WTC11 (cell line): Measurements from ENCODE around the gene CMTM7.

Experiments
- ATF1 ChIP-seq: sonication (generic); formaldehyde crosslinking; IDR thresholded peaks from 2 replicates; pipeline ENCODE4 v1.8.1; 2023; ENCODE audit warnings: mild to moderate bottlenecking, moderate library complexity, missing genetic modification reagents
- CTCF ChIP-seq: fragments of 200-600 bp; IDR thresholded peaks from 2 replicates; pipeline ENCODE4 v1.8.0; 2022; ENCODE audit warnings: antibody characterized with exemption
- FOXP4 ChIP-seq: sonication (generic); formaldehyde crosslinking; IDR thresholded peaks from 2 replicates; pipeline ENCODE4 v1.8.0; 2022; ENCODE audit warnings: mild to moderate bottlenecking, missing genetic modification reagents
- KAT7 ChIP-seq: sonication (generic); formaldehyde crosslinking; IDR thresholded peaks from 2 replicates; pipeline ENCODE4 v1.8.1; 2023; ENCODE audit warnings: missing genetic modification reagents, mild to moderate bottlenecking, borderline replicate concordance
- MXD4 ChIP-seq: fragments of 250-450 bp; sonication (Bioruptor Pico); IDR thresholded peaks from 2 replicates; pipeline ENCODE4 v1.8.0; 2021; ENCODE audit warnings: mild to moderate bottlenecking, moderate library complexity, borderline replicate concordance
- NFE2L1 ChIP-seq: sonication (generic); formaldehyde crosslinking; IDR thresholded peaks from 2 replicates; pipeline ENCODE4 v1.8.1; 2023; ENCODE audit warnings: missing genetic modification reagents
- NR3C1 ChIP-seq: sonication (generic); formaldehyde crosslinking; conservative IDR thresholded peaks from 2 replicates; pipeline ENCODE4 v1.8.1; 2023; ENCODE audit warnings: low read depth, mild to moderate bottlenecking, missing genetic modification reagents
- OVOL2 ChIP-seq: fragments of 250-450 bp; sonication (Bioruptor Pico); IDR thresholded peaks from 2 replicates; pipeline ENCODE4 v1.9.0; 2021; ENCODE audit warnings: mild to moderate bottlenecking, borderline replicate concordance
- TEAD4 ChIP-seq: sonication (generic); formaldehyde crosslinking; IDR thresholded peaks from 2 replicates; pipeline ENCODE4 v1.8.0; 2022; ENCODE audit warnings: mild to moderate bottlenecking, missing genetic modification reagents
- ZNF232 ChIP-seq: sonication (generic); formaldehyde crosslinking; IDR thresholded peaks from 2 replicates; pipeline ENCODE4 v1.8.0; 2022; ENCODE audit warnings: mild to moderate bottlenecking, missing genetic modification reagents
- ZNF512 ChIP-seq: sonication (generic); formaldehyde crosslinking; IDR thresholded peaks from 2 replicates; pipeline ENCODE4 v1.8.1; 2022; ENCODE audit warnings: missing genetic modification reagents, borderline replicate concordance

GRCh38 chr3:32411442-32411841 is 19.8 kb downstream of the CMTM7 start:
- TF ChIP-seq ZNF512 (CRISPR knock-in tag) (no peak), CTCF (no peak), MXD4 (CRISPR knock-in tag) (no peak), FOXP4 (no peak), NR3C1 (no peak), NFE2L1 (CRISPR knock-in tag) (no peak), TEAD4 (no peak), KAT7 (CRISPR knock-in tag) (no peak), ATF1 (CRISPR knock-in tag) (no peak), OVOL2 (CRISPR knock-in tag) (no peak), ZNF232 (CRISPR knock-in tag) (no peak)
